ENCODE results near the gene FPGT.

- TF ChIP-seq CTCF (IDR thresholded peaks at IDR 0.05) = no peak
- no peak for TF ChIP-seq POLR2AphosphoS5 (IDR thresholded peaks at IDR 0.05)
- TF ChIP-seq POLR2A (IDR thresholded peaks at IDR 0.05) = no peak
Observed at GRCh38 chr1:74197255-74197654, 787 bp upstream of the FPGT start.
